BE2C (cell line): ENCODE results near the gene PRKAB1.

Source experiments
- DNase-seq: peaks from one replicate; pipeline ENCODE4 v3.0.0-alpha.2; 2020
- H3K27me3 ChIP-seq: fragments of 250-450 bp; sonication (Bioruptor Pico); 2 replicates; pipeline ENCODE4 v1.5.1; 2020; ENCODE audit warnings: mild to moderate bottlenecking
- H3K36me3 ChIP-seq: fragments of 250-450 bp; sonication (Bioruptor Pico); 2 replicates; pipeline ENCODE4 v1.5.1; 2020; ENCODE audit warnings: mild to moderate bottlenecking
- H3K4me1 ChIP-seq: fragments of 250-450 bp; sonication (Bioruptor Pico); 2 replicates; pipeline ENCODE4 v1.5.1; 2020
- H3K4me3 ChIP-seq: 2 replicates; pipeline ENCODE4 v1.5.1; 2011; ENCODE audit warnings: low read depth, low read length
- H3K9me3 ChIP-seq: fragments of 250-450 bp; sonication (Bioruptor Pico); 2 replicates; pipeline ENCODE4 v1.5.1; 2020
- TF ChIP-seq, protein P1 (sequence below): IDR thresholded peaks from 2 replicates; pipeline ENCODE4 v1.5.1; 2012; ENCODE audit warnings: mild to moderate bottlenecking, low read depth, low read length

PRKAB1 gene

DNA sequence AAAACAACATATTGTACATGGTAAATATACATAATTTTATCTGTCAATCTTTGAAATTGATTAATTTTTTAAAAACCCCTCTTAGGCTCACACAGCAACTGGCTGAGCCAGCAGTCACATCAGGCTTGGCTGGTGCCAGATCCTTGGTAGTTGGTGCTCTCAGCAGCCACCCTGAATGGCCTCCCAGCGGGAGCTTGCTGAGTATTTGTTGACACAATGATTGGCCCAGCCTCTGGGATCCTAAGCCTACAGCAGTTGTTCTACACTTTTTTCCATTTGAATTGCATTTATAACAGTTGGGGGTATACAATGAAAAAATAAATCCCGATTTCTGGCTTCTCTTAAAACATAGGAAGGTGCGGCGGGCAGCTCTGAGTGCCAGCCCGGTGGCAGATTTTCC lies 11.1 kb downstream of the PRKAB1 start:
- DNase-seq: no peak
- H3K9me3 ChIP-seq: no peaks in the 10 kb centered on the region
- TF ChIP-seq, protein P1, sequence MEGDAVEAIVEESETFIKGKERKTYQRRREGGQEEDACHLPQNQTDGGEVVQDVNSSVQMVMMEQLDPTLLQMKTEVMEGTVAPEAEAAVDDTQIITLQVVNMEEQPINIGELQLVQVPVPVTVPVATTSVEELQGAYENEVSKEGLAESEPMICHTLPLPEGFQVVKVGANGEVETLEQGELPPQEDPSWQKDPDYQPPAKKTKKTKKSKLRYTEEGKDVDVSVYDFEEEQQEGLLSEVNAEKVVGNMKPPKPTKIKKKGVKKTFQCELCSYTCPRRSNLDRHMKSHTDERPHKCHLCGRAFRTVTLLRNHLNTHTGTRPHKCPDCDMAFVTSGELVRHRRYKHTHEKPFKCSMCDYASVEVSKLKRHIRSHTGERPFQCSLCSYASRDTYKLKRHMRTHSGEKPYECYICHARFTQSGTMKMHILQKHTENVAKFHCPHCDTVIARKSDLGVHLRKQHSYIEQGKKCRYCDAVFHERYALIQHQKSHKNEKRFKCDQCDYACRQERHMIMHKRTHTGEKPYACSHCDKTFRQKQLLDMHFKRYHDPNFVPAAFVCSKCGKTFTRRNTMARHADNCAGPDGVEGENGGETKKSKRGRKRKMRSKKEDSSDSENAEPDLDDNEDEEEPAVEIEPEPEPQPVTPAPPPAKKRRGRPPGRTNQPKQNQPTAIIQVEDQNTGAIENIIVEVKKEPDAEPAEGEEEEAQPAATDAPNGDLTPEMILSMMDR: no peak
- peaks cover 65% of the 10 kb centered on the region for H3K36me3 ChIP-seq
- no peaks in the 10 kb centered on the region for H3K27me3 ChIP-seq
- H3K4me3 ChIP-seq: no peak overlapping the region
- no peaks in the 10 kb centered on the region for H3K4me1 ChIP-seq

DNA sequence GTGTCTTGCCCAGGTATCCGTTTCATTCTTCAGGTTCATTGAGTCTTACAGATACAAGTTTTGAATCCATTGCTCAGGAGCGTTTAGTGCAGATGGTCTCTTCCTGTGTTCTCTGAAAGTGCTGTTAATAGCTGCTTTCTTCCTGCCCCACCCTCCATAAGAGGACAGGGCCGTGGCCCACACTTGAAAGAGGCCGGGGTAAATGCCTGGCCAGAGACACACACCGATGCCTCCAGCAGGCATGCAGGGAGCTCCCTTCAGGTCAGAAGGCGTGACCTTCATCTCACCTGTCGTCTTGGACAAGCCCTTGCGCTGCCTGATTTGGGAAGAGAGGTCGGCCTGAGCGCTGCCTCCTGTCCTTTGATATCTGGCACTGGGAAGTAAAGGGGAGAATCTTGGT lies 11.6 kb downstream of the PRKAB1 start:
- no peak for DNase-seq
- peaks cover 61% of the 10 kb centered on the region for H3K36me3 ChIP-seq
- H3K4me3 ChIP-seq: no peak overlapping the region

DNA sequence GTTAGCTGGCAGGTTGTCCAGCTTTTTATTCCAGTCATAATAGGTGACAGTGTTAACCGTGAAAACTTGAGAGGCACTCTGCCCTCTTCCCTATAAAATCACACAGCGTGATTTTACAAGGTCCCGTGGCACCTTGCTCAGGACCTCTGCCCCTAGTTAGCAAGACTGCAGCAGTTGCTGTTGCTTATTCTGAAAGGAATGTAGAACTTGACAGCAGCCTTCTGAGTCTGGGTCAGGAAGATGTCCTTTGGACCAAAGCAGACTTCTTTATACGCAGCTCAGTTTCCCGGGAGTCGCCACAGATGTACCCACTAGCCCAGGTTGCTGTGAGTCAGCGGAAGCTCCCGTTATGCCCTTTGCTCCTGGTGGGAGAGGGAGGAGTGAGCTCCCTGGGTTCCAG lies 13.2 kb downstream of the PRKAB1 start:
- no peak overlapping the region for H3K4me3 ChIP-seq
- no peaks in the 10 kb centered on the region for H3K9me3 ChIP-seq
- DNase-seq: no peak
- TF ChIP-seq, protein P1: no peak
- no peaks in the 10 kb centered on the region for H3K27me3 ChIP-seq
- H3K4me1 ChIP-seq: no peaks in the 10 kb centered on the region
- H3K36me3 ChIP-seq: peaks cover 49% of the 10 kb centered on the region

More for the DNA sequence above, 11.6 kb downstream of the PRKAB1 start:
- TF ChIP-seq, protein P1: no peak
- Histone ChIP-seq H3K4me1 (no peaks in the 10 kb centered on the region), H3K27me3 (no peaks in the 10 kb centered on the region), H3K9me3 (no peaks in the 10 kb centered on the region)

DNA sequence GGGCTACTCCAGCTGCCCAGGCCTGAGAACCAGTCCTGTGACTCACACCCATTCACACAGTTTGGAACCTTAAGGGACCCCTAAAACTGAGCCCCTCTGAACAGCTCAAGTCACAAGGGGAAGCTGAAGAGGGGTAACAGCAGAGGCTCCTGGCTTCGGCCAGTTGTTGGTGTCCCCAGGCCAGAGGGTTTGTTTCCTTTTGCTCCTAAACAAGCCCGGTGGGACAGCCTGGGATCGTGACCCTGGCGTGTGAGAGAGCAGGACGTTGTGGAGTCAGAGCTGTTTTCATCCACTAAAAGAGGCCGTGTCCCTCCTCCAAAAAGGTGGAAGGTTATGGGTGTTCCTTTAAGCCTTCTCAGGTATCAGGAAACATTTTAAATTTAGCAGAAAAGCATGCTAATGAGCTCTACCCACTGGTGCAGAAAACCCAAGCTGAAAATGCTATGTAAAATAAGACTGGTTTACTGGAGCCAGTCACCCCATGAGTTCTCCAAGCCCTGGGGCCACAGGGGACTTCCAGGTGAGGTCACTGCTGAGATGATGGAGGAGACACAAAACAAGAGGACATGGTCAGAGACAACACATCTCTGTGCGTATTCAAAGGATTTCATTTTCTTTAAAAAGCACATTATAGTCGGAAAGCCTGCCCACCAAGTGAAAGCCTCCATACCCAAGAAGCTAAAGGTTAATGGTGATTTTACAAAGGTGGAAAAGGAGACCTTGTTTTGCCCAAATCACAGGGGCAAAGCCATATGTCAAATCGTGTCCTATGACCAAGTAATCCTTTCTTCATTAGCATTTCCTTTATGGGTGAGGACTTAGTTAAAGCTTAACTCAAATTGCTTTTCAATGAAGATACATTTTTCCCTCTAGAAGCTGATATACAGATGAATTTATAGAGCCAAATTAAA lies 14.1 kb downstream of the PRKAB1 start:
- H3K9me3 ChIP-seq: no peaks in the 10 kb centered on the region
- no peaks in the 10 kb centered on the region for H3K4me1 ChIP-seq
- TF ChIP-seq, protein P1: no peak
- H3K27me3 ChIP-seq: no peaks in the 10 kb centered on the region
- no peak overlapping the region for H3K4me3 ChIP-seq
- H3K36me3 ChIP-seq: peaks cover 50% of the 10 kb centered on the region
- no peak for DNase-seq

DNA sequence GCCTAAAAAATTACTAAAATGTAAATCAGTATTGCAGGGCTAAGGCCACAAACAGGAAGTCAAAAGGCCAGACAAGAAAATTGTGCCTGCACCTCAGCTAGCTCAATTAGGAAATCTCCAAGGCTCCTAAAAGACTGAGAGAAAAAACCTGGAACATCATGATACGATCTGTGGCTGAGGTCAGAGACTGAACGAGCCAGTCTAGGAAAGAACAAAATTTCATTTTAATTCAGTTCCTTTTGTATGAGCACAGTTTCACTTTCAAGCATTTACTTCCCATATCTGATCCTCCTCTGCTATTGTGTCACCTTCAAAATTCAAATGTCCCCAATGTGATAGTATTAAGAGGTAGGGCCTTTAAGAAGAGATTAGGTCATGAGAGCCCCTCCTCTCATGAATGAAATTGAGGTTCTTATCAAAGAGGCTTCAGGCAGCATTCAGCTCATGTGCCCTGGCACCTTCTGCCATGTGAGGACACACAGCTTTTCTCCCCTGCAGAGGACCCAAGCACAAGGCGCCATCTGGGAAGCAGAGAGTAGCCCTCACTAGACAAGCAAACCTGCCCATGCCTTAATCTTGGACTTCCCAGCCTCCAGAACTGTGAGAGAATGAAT lies 14.8 kb downstream of the PRKAB1 start:
- H3K9me3 ChIP-seq: no peaks in the 10 kb centered on the region
- TF ChIP-seq, protein P1: no peak
- DNase-seq: no peak
- peaks cover 48% of the 10 kb centered on the region for H3K36me3 ChIP-seq
- H3K4me3 ChIP-seq: no peak overlapping the region
- H3K27me3 ChIP-seq: no peaks in the 10 kb centered on the region
- no peaks in the 10 kb centered on the region for H3K4me1 ChIP-seq

DNA sequence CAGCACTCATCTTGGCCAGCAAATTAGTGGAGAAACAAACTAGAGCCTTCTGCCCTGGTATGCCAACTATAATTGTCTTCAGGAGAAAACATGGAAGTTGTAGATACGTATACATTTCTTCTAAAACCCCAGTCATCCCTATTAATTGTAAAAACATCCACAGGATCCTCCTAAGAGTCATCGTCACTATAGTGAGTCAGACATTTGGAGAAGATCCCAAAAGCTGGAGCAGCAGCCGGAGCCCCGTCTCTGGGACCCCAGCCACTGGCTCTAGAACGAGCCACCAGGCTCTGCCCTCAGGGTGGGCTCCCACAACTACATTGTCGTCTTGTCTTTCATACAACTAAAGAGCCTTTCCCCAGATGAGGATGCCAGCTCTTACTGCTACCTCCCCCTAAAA lies 15.5 kb downstream of the PRKAB1 start:
- no peaks in the 10 kb centered on the region for H3K27me3 ChIP-seq
- H3K4me1 ChIP-seq: no peaks in the 10 kb centered on the region
- H3K4me3 ChIP-seq: no peak overlapping the region
- peaks cover 48% of the 10 kb centered on the region for H3K36me3 ChIP-seq
- TF ChIP-seq, protein P1: no peak
- DNase-seq: no peak
- no peaks in the 10 kb centered on the region for H3K9me3 ChIP-seq
